H1 (cell line): ENCODE data around the gene ZDHHC16. TPM values are rescaled to one million over a fixed set of nuclear protein-coding genes. Genes with fewer than 3 reads are reported as not detected.

Experiments
- CTCF ChIA-PET: fragments of 300-600 bp; sonication (Branson Sonifier 250); formaldehyde crosslinking; loops from one replicate; lab custom pipeline; 2021; ENCODE audit not compliant: partially characterized antibody; lab: Charles Lee
- POLR2A ChIA-PET: fragments of 300-600 bp; sonication (Branson Sonifier 250); formaldehyde crosslinking; loops from one replicate; lab custom pipeline; 2021; ENCODE audit warnings: inconsistent platforms; ENCODE audit not compliant: partially characterized antibody; lab: Charles Lee
- DNase-seq, 2 experiments: peaks; one replicate each; pipeline versions ENCODE4 v3.0.0 to v3.0.0-alpha.2; 2010 to 2022; ENCODE audit warnings: low spot score in 2 of 2, low read depth in 1 of 2, mixed read lengths in 1 of 2
- FAIRE-seq: peaks from 2 replicates; lab custom pipeline; 2011; peaks lifted over from hg19 to GRCh38; lab: Jason Lieb, UNC
- H2AFZ ChIP-seq: 2 replicates; pipeline ENCODE4 v1.8.1; 2012; ENCODE audit warnings: low read length, inconsistent platforms
- H2AK5ac ChIP-seq: 2 replicates; pipeline ENCODE4 v1.6.1; 2013; ENCODE audit warnings: low read depth, low read length
- H2BK120ac ChIP-seq: replicated peaks from 2 replicates; pipeline ENCODE3; 2013; ENCODE audit warnings: low read depth, low read length, inconsistent platforms
- H2BK12ac ChIP-seq: 2 replicates; pipeline ENCODE4 v1.6.1; 2013; ENCODE audit warnings: low read depth, low read length
- H2BK15ac ChIP-seq: 2 replicates; pipeline ENCODE4 v1.6.1; 2013; ENCODE audit warnings: low read length
- H2BK20ac ChIP-seq: 2 replicates; pipeline ENCODE4 v1.6.1; 2013; ENCODE audit warnings: low read length
- H2BK5ac ChIP-seq: 2 replicates; pipeline ENCODE4 v1.6.1; 2013; ENCODE audit warnings: low read depth, low read length
- H3K14ac ChIP-seq: 2 replicates; pipeline ENCODE4 v1.6.1; 2013; ENCODE audit warnings: inconsistent platforms; ENCODE audit not compliant: insufficient read length
- H3K18ac ChIP-seq: 2 replicates; pipeline ENCODE4 v1.6.1; 2013; ENCODE audit warnings: low read length; ENCODE audit errors: extremely low read depth
- H3K23ac ChIP-seq: 2 replicates; pipeline ENCODE4 v1.6.1; 2013; ENCODE audit warnings: inconsistent platforms; ENCODE audit not compliant: insufficient read length
- H3K23me2 ChIP-seq: 2 replicates; pipeline ENCODE4 v1.6.1; 2013; ENCODE audit warnings: low read depth, low read length
- H3K27ac ChIP-seq: 2 replicates; pipeline ENCODE4 v1.6.1; 2011; ENCODE audit warnings: low read depth, low read length, inconsistent platforms
- H3K27me3 ChIP-seq, 4 experiments: replicated peaks in 1 of 4; 1 replicate in 1 of 4; 2 replicates in 3 of 4; pipeline versions ENCODE4 v1.6.1 to v1.8.1; 2011 to 2013; ENCODE audit warnings: low read length in 3 of 4, mild to moderate bottlenecking in 3 of 4, inconsistent platforms in 2 of 4, mixed read lengths in 2 of 4, moderate library complexity in 1 of 4; ENCODE audit not compliant: control insufficient read depth in 3 of 4, insufficient read depth in 3 of 4; ENCODE audit errors: extremely low read depth in 1 of 4
- H3K36me3 ChIP-seq, 4 experiments: 2 replicates each; pipeline versions ENCODE4 v1.6.1 to v1.8.1; 2011 to 2013; ENCODE audit warnings: mild to moderate bottlenecking in 4 of 4, low read length in 3 of 4, moderate library complexity in 2 of 4, control low read depth in 1 of 4, inconsistent platforms in 1 of 4; ENCODE audit not compliant: insufficient read depth in 4 of 4, control insufficient read depth in 2 of 4
- H3K4ac ChIP-seq: replicated peaks from 2 replicates; pipeline ENCODE3; 2013; ENCODE audit warnings: low read length, low read depth, mixed read lengths, inconsistent platforms; ENCODE audit not compliant: insufficient read length
- H3K4me1 ChIP-seq, 4 experiments: replicated peaks in 1 of 4; 1 replicate in 1 of 4; 2 replicates in 3 of 4; pipeline versions ENCODE4 v1.6.1 to v1.8.1; 2011 to 2013; ENCODE audit warnings: low read length in 3 of 4, inconsistent platforms in 2 of 4, mixed read lengths in 1 of 4; ENCODE audit not compliant: insufficient read depth in 4 of 4, control insufficient read depth in 3 of 4
- H3K4me2 ChIP-seq, 2 experiments: 2 replicates each; pipeline versions ENCODE4 v1.6.1 to v1.8.1; 2011 to 2013; ENCODE audit warnings: low read depth in 2 of 2, low read length in 2 of 2, control low read depth in 1 of 2, inconsistent platforms in 1 of 2, mild to moderate bottlenecking in 1 of 2; ENCODE audit not compliant: insufficient read depth in 1 of 2
- H3K4me3 ChIP-seq, 4 experiments: fragments of 200-600, 300-600 bp in 1 of 4; sonication (generic), shearing (Covaris generic), sonication (Bioruptor Twin) in 1 of 4; 2 replicates each; pipeline versions ENCODE4 v1.5.1 to v1.8.1; 2011 to 2016; ENCODE audit warnings: low read length in 4 of 4, low read depth in 3 of 4, control low read depth in 2 of 4, inconsistent platforms in 2 of 4, mild to moderate bottlenecking in 2 of 4, mixed read lengths in 1 of 4, moderate library complexity in 1 of 4; ENCODE audit not compliant: insufficient read depth in 2 of 4; ENCODE audit errors: extremely low read depth in 1 of 4
- H3K56ac ChIP-seq: replicated peaks from 2 replicates; pipeline ENCODE3; 2013; ENCODE audit warnings: low read depth, mild to moderate bottlenecking, mixed read lengths, low read length, inconsistent platforms; ENCODE audit not compliant: insufficient read length
- H3K79me1 ChIP-seq: 2 replicates; pipeline ENCODE4 v1.6.1; 2013; ENCODE audit warnings: low read depth, low read length, control low read depth
- H3K79me2 ChIP-seq, 2 experiments: 2 replicates each; pipeline versions ENCODE4 v1.6.1 to v1.8.1; 2012 to 2013; ENCODE audit warnings: low read length in 2 of 2, mild to moderate bottlenecking in 2 of 2, inconsistent platforms in 1 of 2; ENCODE audit not compliant: insufficient read depth in 2 of 2, control insufficient read depth in 1 of 2
- H3K9ac ChIP-seq, 4 experiments: replicated peaks in 1 of 4; 1 replicate in 1 of 4; 2 replicates in 3 of 4; pipeline versions ENCODE4 v1.6.1 to v1.8.1; 2011 to 2013; ENCODE audit warnings: low read depth in 3 of 4, low read length in 3 of 4, control low read depth in 2 of 4, mild to moderate bottlenecking in 2 of 4, moderate library complexity in 2 of 4, inconsistent platforms in 1 of 4; ENCODE audit errors: extremely low read depth in 1 of 4
- H3K9me3 ChIP-seq, 2 experiments: 2 replicates each; pipeline versions ENCODE4 v1.6.1 to v1.8.1; 2012 to 2013; ENCODE audit warnings: mild to moderate bottlenecking in 2 of 2, moderate library complexity in 2 of 2, control low read depth in 1 of 2, inconsistent platforms in 1 of 2, low read depth in 1 of 2, low read length in 1 of 2, mixed read lengths in 1 of 2; ENCODE audit not compliant: insufficient read depth in 2 of 2
- H4K20me1 ChIP-seq, 2 experiments: replicated peaks in 1 of 2; 2 replicates each; pipeline versions ENCODE3 to v1.8.1; 2011 to 2013; ENCODE audit warnings: inconsistent platforms in 2 of 2, low read length in 2 of 2, mild to moderate bottlenecking in 1 of 2; ENCODE audit not compliant: insufficient read depth in 2 of 2, control insufficient read depth in 1 of 2
- H4K5ac ChIP-seq: 2 replicates; pipeline ENCODE4 v1.6.1; 2013; ENCODE audit warnings: low read length, low read depth, mixed read lengths, inconsistent platforms; ENCODE audit not compliant: insufficient read length
- H4K8ac ChIP-seq: 2 replicates; pipeline ENCODE4 v1.8.0; 2013; ENCODE audit warnings: mild to moderate bottlenecking, moderate library complexity, low read length, inconsistent platforms; ENCODE audit not compliant: insufficient read depth; ENCODE audit errors: extremely low read depth
- H4K91ac ChIP-seq: replicated peaks from 2 replicates; pipeline ENCODE3; 2013; ENCODE audit warnings: low read length, mixed read lengths, inconsistent platforms; ENCODE audit not compliant: insufficient read length
- CHD2 ChIP-seq: IDR thresholded peaks from 2 replicates; pipeline ENCODE4 v1.6.1; 2012; ENCODE audit warnings: low read length, improper control_type of control experiment
- GTF2F1 ChIP-seq: IDR thresholded peaks from 2 replicates; pipeline ENCODE4 v1.6.1; 2012; ENCODE audit warnings: low read depth, low read length, improper control_type of control experiment, borderline replicate concordance
- JUN ChIP-seq: IDR thresholded peaks from 2 replicates; pipeline ENCODE4 v1.6.1; 2011; ENCODE audit warnings: low read depth, mild to moderate bottlenecking, improper control_type of control experiment, low read length
- NANOG ChIP-seq: IDR thresholded peaks from 2 replicates; pipeline ENCODE4 v1.6.1; 2011; ENCODE audit warnings: low read length, low read depth, mild to moderate bottlenecking, inconsistent platforms; ENCODE audit not compliant: insufficient read depth, poor library complexity, severe bottlenecking
- NRF1 ChIP-seq: IDR thresholded peaks from 2 replicates; pipeline ENCODE4 v1.6.1; 2011; ENCODE audit warnings: mild to moderate bottlenecking, low read depth, low read length, improper control_type of control experiment
- RBBP5 ChIP-seq: IDR thresholded peaks from 2 replicates; pipeline ENCODE4 v1.7.1; 2012; ENCODE audit warnings: low read depth, mild to moderate bottlenecking, inconsistent platforms, low read length, moderate library complexity, borderline replicate concordance
- RNF2 ChIP-seq: fragments of 200-900, 300-1000 bp; sonication (generic); IDR thresholded peaks from 2 replicates; pipeline ENCODE4 v1.7.1; 2016; ENCODE audit warnings: borderline replicate concordance, low read depth, mild to moderate bottlenecking, antibody characterized with exemption, low read length; ENCODE audit not compliant: poor library complexity, severe bottlenecking; ENCODE audit errors: missing control alignments
- SIRT6 ChIP-seq: IDR thresholded peaks from one replicate; pipeline ENCODE4 v1.7.1; 2012; ENCODE audit warnings: low read length, inconsistent platforms
- YY1 ChIP-seq: IDR thresholded peaks from 2 replicates; pipeline ENCODE4 v1.6.1; 2011; ENCODE audit warnings: low read depth, mild to moderate bottlenecking, low read length
- ZNF274 ChIP-seq: IDR thresholded peaks from 2 replicates; pipeline ENCODE4 v1.7.0; 2012; ENCODE audit warnings: low read length, borderline replicate concordance; ENCODE audit errors: extremely low read depth
- WGBS, 2 experiments: shearing (Covaris generic) in 1 of 2; methylation state at CpG; one replicate each; pipeline versions ENCODE4 v1.1.6 to v1.1.7; 2013 to 2015; ENCODE audit warnings: low lambda C conversion rate in 2 of 2, mixed read lengths in 2 of 2, inconsistent platforms in 1 of 2, low coverage in 1 of 2, missing lambda C conversion rate in 1 of 2; ENCODE audit not compliant: insufficient replicate concordance in 2 of 2, insufficient coverage in 1 of 2, insufficient read length in 1 of 2; ENCODE audit errors: extremely low coverage in 1 of 2, missing lambda C conversion rate in 1 of 2; 5-methylcytosine and 5-hydroxymethylcytosine counted together
- polyA plus RNA-seq, 7 experiments: library from polyadenylated mRNA; depleted of rRNA in 3 of 7; stranded (reverse) in 5 of 7; unstranded in 2 of 7; fragments of >200 nt in 5 of 7; fragments of 200-250 nt in 2 of 7; gene quantifications; 1 replicate in 5 of 7; 2 replicates in 1 of 7; 4 replicates in 1 of 7; pipeline versions ENCODE4 v1.2.1 to v1.2.3, GENCODE V29; 2011 to 2013; ENCODE audit warnings: missing spikeins in 2 of 7, mixed read lengths in 2 of 7
- total RNA-seq: library from RNA; stranded (reverse); fragmentation: NEBNext Ultra II Directional; extraction: Animal tissue kit (Norgen Biotek cat#: 25700); gene quantifications from 2 replicates; pipeline ENCODE4 v1.2.1, GENCODE V29; 2021

ZDHHC16 gene
- total and polyA plus RNA-seq, 2 of the 8 experiments (the other 6 are each of a cell fraction or from before 2014, with no cell fraction given) = 45.9 to 108 TPM

GRCh38 chr10:97490592-97490991 is 44.6 kb downstream of the ZDHHC16 start:
- Histone ChIP-seq H2BK12ac (no peak overlapping the region), H3K9me3 (no peaks in the 10 kb centered on the region), H4K8ac (no peak overlapping the region), H3K79me1 (peaks cover 7% of the 10 kb centered on the region; the same call in 1 of the 2 replicates), H2BK5ac (no peak overlapping the region)
- DNase-seq = no peak
- TF ChIP-seq SIRT6 = no peak
- TF ChIP-seq ZNF274 = no peak
- no peak for TF ChIP-seq GTF2F1
- TF ChIP-seq RNF2 = no peak
- TF ChIP-seq YY1 = no peak
- no peak for TF ChIP-seq CHD2
- TF ChIP-seq NRF1 = no peak
- no peak for TF ChIP-seq RBBP5
- TF ChIP-seq JUN = no peak
- no peak for TF ChIP-seq NANOG
- TF ChIP-seq, all 59 proteins: peak for 0
- Histone ChIP-seq H3K4ac (no peak overlapping the region), H3K4me3 (no peak overlapping the region), H3K27ac (no peak overlapping the region), H3K56ac (no peak overlapping the region), H3K27me3 (no peaks in the 10 kb centered on the region), H3K9ac (no peak overlapping the region; a peak in 2 of 7 replicates), H2BK20ac (no peak overlapping the region), H2AFZ (no peak overlapping the region), H3K14ac (no peak overlapping the region), H3K18ac (no peak overlapping the region), H2BK15ac (no peak overlapping the region), H2AK5ac (no peak overlapping the region), H4K20me1 (peaks cover 12 to 15% of the 10 kb centered on the region in 2 experiments), H3K23ac (no peak overlapping the region), H2BK120ac (no peak overlapping the region), H4K5ac (no peak overlapping the region), H3K36me3 (no peaks in the 10 kb centered on the region; a peak in 1 of 8 replicates), H3K4me1 (peaks cover 5 to 10% (median 7%) of the 10 kb centered on the region in 4 experiments; a peak in 4 of 7 replicates), H3K79me2 (peaks cover 20 to 95% of the 10 kb centered on the region in 2 experiments), H4K91ac (no peak overlapping the region), H3K23me2 (no peaks in the 10 kb centered on the region), H3K4me2 (no peak overlapping the region; a peak in 1 of 4 replicates)
- FAIRE-seq = no peak
- ChIA-PET CTCF (interaction anchor here (0.9 to 2.3 kb wide), 4 partner anchors 10 to 84 kb away, joined by 3 to 9 read pairs (median 3); no protein-coding TSS in a partner anchor), POLR2A (interaction anchor here (1.2 kb wide), 2 partner anchors 8 to 9 kb away, joined by 3 to 4 read pairs; partner anchors contain the start of gene UBTD1)
- WGBS, 2 experiments = 86% methylated on average over 2 of the region's 2 CpGs; no CpG with 5 or more reads in 1 of the 2 experiments
